GM18519 (cell line): ENCODE results near the gene COL28A1.
"Not testable (repeated sequence)": the region's sequence is repeated elsewhere in the genome, so short reads cannot be mapped to it uniquely, and the experiment has no call there.

Experiments used
- ATAC-seq: cut with Tn5 transposase; IDR thresholded peaks from one replicate; pipeline ENCODE4 v1.9.1; 2021; ENCODE audit warnings: mild to moderate bottlenecking, moderate library complexity; ENCODE audit not compliant: unreplicated experiment, low FRiP score

The COL28A1 gene

DNA sequence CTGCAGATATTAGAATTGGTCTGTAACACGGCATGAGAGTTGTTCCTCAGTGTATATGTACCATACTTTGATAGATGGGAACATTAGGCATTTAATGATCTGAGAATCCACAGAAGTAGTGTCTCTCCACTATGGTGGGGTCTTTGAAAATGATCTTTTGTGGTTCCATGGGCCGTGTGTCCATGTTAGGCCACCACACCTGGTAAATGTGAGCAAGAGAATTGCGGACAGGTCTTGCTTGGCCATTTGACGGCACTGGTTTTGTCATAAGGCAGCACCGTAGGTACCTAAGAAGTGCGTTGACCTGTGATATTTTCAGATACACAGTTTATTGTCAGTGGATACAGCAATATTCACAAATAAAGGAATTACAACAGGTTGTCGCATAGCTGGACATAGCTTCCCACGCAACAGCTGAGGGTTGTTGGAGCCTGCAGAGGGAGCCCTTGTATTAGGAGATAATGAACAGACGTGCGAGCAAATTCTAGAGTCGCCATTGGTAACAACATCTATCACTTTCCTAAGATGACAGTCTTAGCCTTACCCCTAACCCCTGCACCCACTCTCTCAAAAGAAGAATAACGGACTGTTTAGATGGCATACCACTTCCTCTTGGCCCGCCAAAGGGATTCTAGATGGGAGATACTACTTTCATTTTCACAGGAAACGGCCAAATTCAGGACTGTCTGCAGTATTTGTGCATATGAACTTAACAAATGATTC lies 111.4 kb downstream of the COL28A1 start:
- ATAC-seq = peak; percentile 64

DNA sequence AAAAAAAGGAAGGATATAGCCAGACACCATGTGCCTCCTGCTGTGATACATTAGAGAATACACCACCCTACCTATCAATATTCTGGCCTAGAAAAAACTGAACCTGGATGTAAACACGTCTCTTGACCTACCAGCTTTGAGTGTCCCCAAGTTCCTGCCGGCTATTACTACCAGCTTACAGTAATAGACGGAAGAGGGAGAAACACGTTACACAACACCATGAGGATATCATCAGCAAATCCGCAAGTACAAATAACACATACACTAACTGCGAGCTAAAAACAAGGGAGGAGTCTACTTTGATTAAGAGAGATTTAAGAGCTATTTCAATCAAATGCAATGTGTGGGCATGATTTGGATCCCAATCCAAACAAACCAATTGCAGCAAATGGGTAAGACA lies 113.0 kb downstream of the COL28A1 start:
- no peak for ATAC-seq

DNA sequence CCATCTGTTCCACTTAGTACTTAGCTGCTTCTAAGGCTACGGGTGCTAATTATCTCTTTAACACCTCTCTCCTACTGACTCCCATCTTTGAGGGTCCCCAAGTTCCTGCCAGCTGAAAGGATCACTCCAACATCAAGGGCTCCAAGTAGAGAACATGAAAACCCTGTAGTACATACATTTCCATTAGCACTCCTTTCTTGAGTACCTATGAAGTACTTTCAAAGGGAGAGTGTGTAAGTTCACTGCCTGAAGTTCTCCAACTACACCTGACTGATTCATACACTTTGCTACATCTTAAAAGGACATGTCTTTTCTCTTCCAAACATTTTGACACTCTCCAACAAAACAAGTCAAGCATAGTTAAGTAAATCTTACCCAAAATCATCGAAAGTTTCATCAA lies 113.8 kb downstream of the COL28A1 start:
- ATAC-seq = no peak

DNA sequence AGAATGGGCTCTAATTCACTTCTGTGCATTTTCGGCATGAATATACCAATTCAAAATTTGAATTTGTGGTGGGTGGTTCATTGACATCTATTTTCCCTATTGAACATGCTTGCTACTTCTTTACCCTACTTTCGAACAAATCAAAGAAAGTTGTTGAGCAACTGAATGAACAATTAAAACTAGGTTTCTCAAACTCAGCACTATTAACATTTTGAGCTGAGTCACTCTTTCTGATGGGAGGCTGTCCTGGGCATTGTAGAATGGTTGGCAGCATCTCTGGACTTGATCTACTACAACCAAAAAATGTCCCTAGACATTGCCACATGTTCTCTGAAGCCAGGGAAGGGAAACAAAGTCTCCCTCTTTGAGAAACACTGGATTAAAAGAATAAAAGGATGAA lies 116.7 kb downstream of the COL28A1 start:
- ATAC-seq = no peak

DNA sequence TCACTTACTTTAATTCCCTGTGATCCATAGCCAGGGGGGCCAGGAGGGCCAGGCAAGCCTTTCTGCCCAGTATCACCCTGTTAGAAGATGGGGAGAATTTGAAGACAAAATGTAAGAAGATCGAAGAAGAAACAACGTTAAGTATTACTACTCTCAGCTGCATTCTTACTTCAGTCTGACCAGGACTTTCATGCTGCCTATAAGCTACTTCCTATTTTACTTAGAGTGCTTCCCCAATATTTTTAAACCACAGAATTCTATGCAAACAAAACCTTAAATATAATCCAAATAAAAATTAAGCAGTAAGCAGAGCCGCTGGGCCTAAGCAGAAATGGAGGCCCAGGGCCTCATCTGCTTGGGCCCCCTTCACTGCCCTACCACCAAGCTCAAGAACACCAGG lies 117.8 kb downstream of the COL28A1 start:
- ATAC-seq = no peak

DNA sequence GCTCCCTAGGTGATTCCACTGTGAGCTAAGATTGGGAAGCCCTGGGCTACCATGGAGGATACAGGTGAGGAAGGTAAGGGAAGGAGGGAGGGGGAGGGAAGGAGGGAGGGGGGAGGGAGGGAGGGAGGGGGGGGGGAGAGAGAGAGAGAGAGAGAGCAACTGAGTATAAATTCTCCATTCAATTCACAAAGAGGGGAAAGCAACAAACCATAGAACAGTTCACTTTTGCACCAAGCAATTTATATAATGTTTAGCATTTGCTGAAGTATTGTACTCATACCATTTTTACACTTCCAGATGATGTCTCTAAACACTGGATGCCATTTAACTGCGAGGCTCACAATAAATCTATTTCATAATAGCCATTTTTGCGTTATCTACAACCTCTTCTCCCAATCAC lies 118.3 kb downstream of the COL28A1 start:
- ATAC-seq = no peak

DNA sequence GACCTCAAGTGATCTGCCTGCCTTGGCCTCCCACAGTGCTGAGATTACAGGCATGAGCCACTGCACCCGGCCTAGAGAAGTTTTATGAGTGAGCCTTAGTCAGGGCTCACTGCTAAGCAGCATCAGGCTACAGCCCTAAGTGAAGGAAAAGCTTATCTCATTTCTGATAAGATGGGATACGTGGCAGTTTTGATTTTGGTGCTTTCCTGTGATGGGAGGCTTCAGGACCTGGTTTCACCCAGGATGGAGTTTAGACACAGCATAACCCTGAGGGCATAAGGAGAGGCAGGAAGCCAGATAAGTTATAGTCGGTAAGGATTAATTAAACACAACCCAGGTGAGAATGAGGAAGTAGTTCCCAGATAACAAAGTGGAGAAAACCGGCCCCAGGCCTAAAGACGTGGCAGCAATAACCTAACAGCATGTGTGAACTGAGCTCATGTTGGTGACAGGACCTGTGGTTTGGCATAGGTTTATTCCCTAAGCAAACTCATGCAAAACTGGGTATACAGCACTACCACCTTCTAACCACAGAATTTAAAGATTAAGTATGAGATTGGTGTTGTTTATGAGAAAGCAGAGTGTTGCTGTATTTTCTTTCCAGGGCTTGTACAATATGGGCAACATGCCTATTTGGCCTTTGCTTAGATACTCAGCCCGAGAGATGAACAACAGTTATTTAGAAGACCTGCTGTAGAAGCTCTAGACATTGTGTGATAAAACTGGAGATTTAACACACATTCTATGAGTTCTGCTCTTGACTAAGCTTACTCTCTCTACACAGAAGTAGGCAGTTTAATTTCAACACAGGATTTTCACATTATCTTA lies 119.4 kb downstream of the COL28A1 start:
- ATAC-seq = no peak

DNA sequence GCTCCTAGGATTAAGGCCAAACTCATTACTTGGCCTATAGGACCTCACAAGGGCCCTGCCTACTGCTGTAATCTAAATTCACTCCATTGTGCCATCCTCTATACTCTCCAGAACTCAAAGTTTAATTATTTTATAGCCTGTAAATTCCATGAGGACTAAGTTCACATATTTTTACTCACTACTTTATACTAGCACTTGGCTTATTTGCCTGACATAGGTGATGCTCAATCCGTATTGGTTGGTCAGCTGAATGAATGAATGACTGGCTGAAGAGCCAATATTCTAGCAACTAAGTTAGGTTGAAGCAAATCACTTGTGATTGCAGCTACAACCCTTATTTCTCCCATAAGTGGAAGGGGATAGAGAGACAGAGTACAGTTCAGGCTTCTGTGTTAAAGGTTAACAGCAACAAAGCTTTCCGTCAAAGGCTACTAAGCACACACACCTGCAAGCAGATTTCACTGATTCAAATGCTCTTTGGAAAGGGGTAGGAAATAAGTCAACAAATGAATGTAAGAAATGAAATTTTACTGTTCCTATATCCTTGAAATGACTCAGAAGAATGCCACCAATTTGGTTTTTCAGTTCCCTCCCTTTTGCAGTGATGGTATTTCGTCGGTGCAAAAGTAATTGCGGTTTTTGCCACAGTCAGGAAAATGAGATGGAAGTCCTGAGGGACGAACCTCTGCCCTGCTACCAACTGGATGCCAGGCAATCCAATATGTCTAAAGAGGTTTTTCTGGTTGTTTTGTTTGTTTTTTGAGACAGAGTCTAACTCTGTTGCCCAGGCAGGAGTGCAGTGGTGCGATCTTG lies 120.7 kb downstream of the COL28A1 start:
- ATAC-seq = no peak

DNA sequence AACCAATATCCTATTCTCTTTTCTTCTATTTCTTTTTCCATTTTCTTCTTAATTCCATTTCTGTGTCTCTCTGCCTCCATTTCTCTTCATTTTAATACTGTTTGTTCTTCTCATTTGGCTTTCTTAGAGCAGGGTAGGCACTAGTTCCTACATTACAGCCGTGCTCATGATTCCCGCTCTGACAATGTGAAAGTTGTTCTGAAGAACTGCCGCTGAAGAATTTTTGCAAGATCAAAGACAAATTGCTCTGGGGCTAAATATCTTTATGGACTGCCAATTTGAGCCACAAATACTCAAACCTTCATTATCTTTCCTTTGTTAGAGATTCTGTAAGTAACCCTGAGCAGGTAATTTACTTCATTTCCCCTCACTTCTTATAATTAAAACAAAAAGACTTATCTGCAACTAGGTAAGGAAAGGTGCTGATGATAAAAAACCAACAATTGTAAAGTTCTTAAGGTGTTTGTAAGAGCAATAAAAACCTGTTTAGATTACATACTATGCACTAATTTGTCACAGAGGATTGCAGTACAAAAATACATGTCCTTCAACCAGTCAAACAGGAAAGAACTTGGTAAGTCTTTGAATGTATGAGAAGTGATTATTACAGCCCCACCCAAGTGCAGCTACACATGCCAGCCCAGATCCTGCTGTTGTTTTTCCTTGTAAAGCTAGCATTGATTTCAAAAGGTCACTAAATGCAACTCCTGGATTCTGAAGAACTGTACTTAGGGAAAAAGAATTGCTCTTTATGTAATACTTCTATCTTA lies 127.5 kb downstream of the COL28A1 start:
- no peak for ATAC-seq

DNA sequence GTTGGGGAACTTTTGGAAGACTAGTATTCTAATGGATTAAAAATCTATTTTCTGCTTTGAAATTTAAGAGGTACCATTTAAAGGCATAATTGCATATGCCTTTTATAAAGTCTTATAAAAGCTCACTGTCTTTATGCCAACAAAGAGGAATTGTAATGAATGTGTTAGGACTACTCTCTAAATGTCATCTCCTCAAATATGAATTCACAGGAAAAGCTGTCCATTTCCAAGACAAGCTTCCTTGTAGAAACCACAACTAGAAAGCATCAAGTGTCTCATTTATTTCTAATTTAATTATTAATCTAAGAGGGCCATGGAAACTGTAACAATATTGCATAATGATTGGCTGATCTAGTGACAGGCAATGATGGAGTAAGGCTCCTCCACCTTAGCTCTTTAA lies 130.2 kb downstream of the COL28A1 start:
- no peak for ATAC-seq

DNA sequence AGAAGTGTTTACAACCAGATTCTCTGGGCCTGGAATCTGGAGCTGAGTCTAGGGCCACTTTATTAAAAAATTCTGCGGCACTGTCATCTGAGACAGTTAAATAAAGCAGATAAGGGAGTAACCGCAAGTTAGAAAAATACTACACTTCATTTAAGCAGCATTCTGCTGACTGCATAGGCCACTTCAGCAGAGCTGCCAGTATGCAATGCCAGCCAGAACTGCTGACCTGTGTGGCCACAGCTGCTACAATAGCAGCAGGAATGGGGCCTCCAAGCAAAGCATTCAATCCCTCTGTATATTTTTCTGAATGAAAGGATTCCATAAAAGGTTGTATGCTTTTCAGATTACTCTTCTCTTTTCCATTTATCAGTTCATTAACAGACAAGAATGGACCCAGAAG lies 136.0 kb downstream of the COL28A1 start:
- ATAC-seq = no peak

DNA sequence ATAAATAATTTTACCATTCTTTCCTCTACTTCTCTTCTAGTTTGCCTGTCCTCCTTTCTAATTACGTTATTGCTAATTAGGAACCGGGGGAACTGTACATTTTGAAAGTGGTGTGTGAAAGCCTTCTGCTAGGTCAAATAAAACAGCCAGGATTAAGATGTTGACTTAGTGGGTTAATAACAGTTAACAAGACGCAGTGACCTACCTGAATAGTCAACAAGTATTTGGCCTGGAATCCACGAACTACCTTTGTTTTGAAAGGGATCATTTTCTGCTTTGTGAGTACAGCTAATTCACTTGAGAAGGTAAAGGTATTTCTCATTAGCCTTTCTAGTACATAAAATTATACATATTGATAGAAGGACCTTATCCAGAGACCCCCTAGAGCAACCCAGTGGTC lies 139.9 kb downstream of the COL28A1 start:
- no peak for ATAC-seq

DNA sequence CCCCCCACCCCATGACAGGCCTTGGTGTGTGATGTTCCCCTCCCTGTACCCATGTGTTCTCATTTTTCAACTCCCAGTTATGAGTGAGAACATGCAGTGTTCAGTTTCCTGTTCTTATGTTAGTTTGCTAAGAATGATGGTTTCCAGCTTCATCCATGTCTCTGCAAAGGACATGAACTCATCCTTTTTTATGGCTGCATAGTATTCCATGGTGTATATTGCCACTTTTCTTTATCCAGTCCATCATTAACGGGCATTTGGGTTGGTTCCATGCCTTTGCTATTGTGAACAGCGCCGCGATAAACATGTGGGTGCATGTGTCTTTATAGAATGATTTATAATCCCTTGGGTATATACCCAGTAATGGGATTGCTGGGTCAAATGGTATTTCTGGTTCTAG lies 147.5 kb downstream of the COL28A1 start:
- not testable (repeated sequence) for ATAC-seq

DNA sequence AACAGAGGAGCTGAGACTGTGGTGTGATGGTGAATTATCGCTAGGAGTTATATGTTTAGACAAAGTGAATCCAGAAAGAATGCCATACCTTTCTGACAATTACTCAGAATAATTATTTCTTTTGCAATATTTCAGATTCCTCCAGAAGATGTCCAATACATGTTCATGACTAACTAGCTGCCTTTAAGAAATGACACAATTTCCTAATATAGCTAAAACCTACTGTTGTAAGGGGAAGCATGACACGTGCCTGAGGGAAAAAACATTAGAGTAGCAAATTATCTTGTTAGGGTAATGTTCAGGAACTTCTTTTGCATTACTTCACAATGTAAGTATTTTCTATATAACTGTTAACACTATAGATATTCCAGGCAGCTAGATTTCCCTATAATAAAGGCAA lies 150.3 kb downstream of the COL28A1 start:
- ATAC-seq = no peak

DNA sequence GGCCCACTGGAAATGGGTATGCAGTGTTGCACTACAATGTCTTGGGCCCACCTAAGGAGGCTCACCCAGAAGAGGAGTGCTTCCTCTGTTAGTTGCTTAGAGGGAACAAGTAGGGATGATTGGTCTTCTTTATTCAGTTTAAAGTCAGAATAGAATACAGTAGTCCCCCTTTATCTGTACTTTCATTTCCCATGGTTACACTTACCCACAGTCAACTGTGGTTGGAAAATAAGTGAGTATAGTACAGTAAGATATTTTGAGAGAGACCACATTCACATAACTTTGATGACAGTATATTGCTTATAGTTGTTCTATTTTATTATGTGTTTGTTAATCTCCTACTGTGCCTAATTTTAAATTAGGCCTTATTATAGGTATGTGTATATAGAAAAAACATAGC lies 151.4 kb downstream of the COL28A1 start:
- ATAC-seq = no peak

DNA sequence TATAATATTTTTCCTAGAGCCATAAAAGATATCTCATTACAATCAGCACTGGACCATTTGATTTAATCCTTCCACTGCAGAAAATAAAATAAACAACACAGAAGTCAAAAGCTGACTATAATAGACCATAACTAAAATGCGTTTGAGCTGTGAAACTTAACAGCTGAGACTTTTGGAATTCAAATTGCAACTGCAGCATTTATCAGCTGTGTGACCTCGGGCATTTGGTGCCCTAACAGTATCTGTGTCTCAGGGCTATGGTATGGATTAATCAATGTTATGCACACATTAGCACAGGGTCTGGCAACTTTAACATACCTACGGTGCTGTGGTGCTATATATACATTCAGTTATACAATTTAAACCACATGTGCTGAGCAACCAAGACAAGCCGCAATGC lies 160.1 kb downstream of the COL28A1 start:
- ATAC-seq = no peak

DNA sequence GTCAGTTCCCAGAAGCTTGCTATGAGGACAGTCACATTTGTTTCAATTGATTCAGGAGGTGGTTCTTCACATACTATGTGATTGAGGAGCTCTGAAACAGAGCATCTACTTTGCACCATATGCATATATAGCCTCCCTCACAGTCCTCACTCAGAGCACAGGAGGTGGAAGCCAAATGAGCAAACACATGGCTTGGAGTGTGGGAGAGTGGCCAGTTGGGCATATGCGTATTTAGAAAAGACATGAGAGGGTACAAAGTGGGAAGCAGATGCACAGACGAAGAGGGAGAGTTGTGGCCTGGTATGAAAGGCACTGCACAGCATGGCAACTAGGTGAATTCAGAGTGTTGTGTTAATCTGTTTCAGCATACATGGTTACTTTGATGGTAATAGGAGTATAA lies 165.6 kb downstream of the COL28A1 start:
- no peak for ATAC-seq

DNA sequence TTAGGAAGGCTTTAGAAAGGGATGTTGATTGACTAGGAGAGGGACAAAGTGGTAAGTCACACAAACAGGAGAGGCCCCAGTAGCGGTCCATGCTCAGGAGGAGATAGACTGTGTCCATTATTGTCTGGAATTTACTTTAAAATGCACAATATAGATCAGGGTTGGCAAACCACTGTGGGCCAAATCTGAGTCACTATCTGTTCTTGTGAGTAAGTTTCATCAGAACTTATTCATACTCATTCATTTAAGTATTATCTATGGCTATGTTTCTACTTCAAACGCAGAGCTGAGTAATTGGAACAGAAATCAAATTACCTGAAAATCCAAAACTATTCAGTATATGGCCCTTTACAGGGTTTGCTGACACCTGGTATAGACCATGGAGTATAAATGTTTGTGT lies 166.5 kb downstream of the COL28A1 start:
- no peak for ATAC-seq

DNA sequence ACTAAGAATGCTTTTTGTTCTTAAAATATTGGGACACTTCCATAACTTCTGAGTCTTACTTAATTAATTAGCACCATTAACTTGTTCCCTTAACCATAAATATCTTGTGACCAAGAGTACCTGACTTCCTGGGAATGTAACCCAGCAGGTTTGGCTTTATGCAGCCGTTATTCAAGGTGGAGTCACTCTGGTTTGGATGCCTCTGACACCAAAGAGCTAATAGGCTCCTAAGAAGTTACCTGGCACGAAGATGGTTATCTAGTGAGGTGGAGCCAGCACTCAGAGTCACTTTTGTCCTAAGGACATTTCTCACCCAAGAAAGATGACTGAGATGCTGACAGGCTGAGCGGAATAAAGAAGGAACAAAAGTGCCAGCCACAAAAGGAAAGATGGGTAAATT lies 181.0 kb downstream of the COL28A1 start:
- no peak for ATAC-seq

DNA sequence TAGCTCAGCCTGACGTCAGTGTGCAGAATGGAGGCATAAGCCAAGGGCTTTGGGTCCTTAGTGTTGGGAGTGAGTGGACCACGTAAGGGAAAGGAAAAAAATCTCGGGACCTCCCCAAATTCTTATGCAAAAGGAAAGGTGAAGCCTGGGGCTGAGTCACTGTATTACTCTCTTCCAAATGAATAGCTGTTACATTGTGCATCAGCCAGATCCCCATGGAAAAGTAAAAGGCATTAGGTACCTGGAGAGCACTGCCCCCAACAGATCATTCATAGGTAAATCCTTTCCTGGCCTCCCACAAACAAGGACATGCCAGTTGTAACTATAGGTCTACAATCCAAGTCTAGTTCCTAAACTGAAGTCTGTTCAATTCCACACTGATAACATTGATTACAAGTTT lies 182.8 kb downstream of the COL28A1 start:
- ATAC-seq = no peak

DNA sequence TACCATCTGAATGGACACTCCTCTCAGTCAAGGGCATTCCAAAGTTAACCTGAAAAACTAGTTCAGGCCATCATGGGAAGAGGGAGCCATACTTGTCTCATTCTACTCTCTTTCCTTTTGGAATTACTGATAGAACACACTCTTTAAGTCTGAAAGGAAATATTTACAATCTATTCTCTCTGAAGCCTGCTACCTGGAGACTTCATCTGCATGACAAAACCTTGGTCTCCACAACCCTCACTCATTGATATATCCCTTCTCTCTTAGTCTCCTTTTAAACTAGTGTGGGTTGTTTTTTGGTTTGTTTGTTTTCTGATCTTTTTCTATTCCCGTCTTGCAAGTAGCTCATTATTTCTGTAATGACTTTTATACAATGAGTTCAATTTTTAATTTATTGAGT lies 183.8 kb downstream of the COL28A1 start:
- ATAC-seq = no peak
